Stimulated activated CD8-positive, alpha-beta memory T cell treated with anti-CD3 and anti-CD28 coated beads, Interleukin-12 subunit alpha, Interleukin-12 subunit beta, amount 100 ng/mL, for 24 hours (primary cell): ENCODE measurements around the gene PPP1R14B.
"Not testable (repeated sequence)": the region's sequence is repeated elsewhere in the genome, so short reads cannot be mapped to it uniquely, and the experiment has no call there.

Experiments
- DNase-seq: peaks from one replicate; pipeline ENCODE4 v3.0.0-alpha.2; 2020; ENCODE audit errors: extremely low read depth

The PPP1R14B gene

GRCh38 chr11:64260147-64260708 lies 13.5 kb upstream of the PPP1R14B start:
- no peak for DNase-seq

GRCh38 chr11:64259533-64260067 lies 12.9 kb upstream of the PPP1R14B start:
- DNase-seq, result no peak

- DNase-seq, result no peak
Observed at GRCh38 chr11:64258946-64259532, 12.3 kb upstream of the PPP1R14B start.

GRCh38 chr11:64258356-64258755 lies 11.6 kb upstream of the PPP1R14B start:
- no peak for DNase-seq

GRCh38 chr11:64256300-64256699 lies 9.6 kb upstream of the PPP1R14B start:
- no peak for DNase-seq

- DNase-seq, result no peak
Observed at GRCh38 chr11:64255135-64256128, 8.7 kb upstream of the PPP1R14B start.

GRCh38 chr11:64254326-64254725 lies 7.6 kb upstream of the PPP1R14B start:
- DNase-seq, result no peak

GRCh38 chr11:64253481-64253880 lies 6.7 kb upstream of the PPP1R14B start:
- DNase-seq, result no peak

- no peak for DNase-seq
Observed at GRCh38 chr11:64253043-64253442, 6.3 kb upstream of the PPP1R14B start.

- no peak for DNase-seq
Observed at GRCh38 chr11:64252003-64252872, 5.5 kb upstream of the PPP1R14B start.

- no peak for DNase-seq
Observed at GRCh38 chr11:64251753-64252002, 4.9 kb upstream of the PPP1R14B start.

GRCh38 chr11:64251016-64251752 lies 4.4 kb upstream of the PPP1R14B start, which contains the start of gene PLCB3:
Gene PLCB3 (plus strand): TSS chr11:64251530. CDS start chr11:64251650, 120 bp downstream.
- no peak for DNase-seq

GRCh38 chr11:64250415-64251015 lies 3.8 kb upstream of the PPP1R14B start:
- no peak for DNase-seq

GRCh38 chr11:64249563-64250414 lies 3.0 kb upstream of the PPP1R14B start:
- no peak for DNase-seq

GRCh38 chr11:64249038-64249437 lies 2.3 kb upstream of the PPP1R14B start:
- no peak for DNase-seq

GRCh38 chr11:64248578-64248977 lies 1.8 kb upstream of the PPP1R14B start:
- no peak for DNase-seq

- no peak for DNase-seq
Observed at GRCh38 chr11:64247729-64248531, 1.2 kb upstream of the PPP1R14B start.

GRCh38 chr11:64246621-64246870 lies 197 bp downstream of the PPP1R14B start:
- DNase-seq, result not testable (repeated sequence)
